GM04504 (cell line): ENCODE data around the gene LIMS2.
A peak's percentile ranks its signal among the peaks of the same experiment; 100 is the strongest.

ENCODE experiments used
- DNase-seq: peaks from one replicate; pipeline ENCODE4 v3.0.0-alpha.2; 2012; ENCODE audit warnings: low read depth

The LIMS2 gene

DNA sequence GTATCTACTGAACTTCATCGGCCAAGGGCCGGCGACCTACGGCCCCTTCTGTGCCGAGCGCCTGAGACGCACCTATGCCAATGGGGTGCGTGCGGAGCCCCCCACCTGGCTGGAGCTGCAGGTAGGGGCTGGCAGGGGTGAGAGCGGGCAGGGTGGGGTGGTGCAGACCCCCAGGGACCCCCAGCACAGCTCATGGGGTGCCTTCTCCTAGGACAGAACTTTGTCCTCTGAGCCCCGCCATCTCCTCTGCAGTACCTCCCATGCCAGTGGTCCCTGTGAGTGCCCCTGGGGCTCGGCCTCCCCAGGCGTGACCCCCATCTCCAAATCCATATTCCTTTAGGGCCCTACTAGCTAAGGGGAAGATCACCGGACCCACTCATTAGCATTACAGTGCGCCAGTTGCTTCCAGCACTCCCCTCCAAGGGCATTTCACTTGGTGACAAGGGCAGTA is 53.3 kb downstream of the LIMS2 start:
- DNase-seq: no peak

- no peak for DNase-seq
These were observed 54.5 kb downstream of the LIMS2 start for GRCh38 chr2:127620866-127621265.

DNA sequence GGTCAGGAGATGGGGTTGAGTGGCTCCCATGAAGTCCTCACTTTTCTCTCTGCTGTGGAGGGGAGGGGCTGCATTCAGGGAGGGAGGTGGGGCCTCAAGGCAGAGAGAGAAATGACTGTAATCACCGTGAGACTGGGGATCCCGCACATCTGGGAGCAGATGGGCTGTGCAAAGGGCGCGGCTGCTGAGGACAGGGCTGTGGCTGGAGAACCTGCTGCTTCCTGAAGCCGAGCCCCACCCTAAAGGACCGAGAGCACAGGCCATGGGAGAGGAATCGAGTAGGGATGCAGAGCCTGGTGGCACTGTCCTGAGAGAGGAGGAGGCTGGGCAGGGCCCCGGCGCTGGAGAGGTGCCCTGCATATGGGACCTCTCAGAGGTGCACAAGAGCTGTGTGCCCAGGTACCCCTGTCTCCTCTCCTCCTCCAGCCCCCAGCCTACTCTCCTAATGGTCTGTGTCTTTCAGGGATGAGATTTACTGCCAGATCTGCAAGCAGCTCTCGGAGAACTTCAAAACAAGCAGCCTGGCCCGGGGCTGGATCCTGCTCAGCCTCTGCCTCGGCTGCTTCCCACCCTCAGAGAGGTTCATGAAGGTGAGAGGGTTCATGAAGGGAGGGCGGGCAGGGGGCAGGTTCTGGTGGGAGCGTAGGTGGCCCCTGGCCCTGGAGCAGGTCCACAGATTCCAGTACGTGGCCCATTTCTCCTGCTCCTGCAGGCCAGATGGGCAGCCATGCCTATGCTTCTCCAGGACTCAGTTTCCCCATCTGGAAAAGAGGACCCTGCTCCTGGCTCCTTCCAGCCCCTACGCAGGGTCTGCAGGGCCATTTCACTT is 55.2 kb downstream of the LIMS2 start:
- no peak for DNase-seq

- DNase-seq: no peak
These were observed 56.1 kb downstream of the LIMS2 start for GRCh38 chr2:127619203-127619590.

DNA sequence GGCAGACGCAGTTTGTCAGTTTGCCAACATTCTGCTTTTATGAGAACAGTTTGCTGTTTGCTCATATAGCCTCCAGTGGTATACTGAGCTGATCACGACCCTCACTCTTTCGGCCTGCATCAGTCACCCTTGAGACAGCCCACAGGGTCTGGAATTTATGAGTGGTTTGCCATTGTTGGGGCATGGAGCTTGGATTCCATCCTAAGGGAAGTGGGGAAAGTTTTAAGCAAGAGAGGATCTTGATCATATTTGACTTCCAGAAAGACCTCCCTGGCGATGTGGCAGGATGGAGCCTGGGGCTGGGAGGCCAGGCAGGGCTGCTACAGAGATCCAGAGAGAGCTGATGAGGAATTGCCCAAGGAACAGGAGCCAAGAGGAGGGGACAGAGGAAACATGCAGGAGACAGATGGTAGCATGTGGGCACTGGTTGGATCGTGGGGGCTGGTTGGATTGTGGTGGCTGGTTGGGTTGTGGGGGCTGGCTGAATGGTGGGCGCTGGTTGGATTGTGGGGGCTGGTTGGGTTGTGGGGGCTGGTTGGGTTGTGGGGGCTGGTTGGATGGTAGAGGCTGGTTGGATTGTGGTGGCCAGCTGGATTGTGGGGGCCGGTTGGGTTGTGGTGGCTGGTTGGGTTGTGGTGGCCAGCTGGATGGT is 56.7 kb downstream of the LIMS2 start:
- no peak for DNase-seq

- peak; percentile 48 for DNase-seq
These were observed 59.7 kb downstream of the LIMS2 start for GRCh38 chr2:127615511-127616166.

GRCh38 chr2:127614731-127615130 is 60.6 kb downstream of the LIMS2 start:
- peak; percentile 70 for DNase-seq

GRCh38 chr2:127614246-127614645 is 61.1 kb downstream of the LIMS2 start:
- no peak for DNase-seq

DNA sequence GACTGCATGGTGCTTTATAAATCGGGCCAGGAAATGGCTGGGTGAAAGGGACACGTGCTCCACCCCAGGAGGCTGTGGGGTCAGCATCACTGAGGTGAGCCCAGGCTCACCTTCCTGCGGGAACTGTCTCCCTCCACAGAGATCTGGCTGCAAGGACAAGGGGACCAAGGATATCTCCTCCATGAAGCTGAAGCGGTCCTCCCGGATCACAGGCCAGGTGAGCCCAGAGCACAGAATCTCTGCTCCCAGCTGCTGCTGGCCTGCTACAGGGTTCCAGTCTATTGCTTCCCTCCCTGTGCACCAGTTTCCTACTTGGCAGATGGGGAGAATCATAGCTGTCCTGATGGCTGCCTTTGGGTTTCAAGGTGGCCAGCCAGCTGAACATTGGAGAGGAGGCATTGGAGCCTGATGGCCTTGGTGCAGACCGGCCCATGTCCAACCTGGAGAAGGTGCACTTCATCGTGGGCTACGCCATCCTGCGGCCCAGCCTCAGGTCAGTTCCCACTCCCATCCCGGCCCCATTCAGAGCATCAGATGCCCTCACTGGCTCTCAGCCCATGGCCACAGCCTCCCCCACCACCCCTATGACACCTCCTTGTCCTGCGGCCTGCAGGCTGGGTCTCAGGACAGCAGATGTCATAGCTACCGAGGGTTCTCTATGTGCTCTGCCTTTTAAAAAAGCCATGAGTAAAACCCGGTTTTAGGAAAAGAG is 63.1 kb downstream of the LIMS2 start:
- no peak for DNase-seq

- DNase-seq: no peak
These were observed 64.0 kb downstream of the LIMS2 start for GRCh38 chr2:127611076-127611925.

DNA sequence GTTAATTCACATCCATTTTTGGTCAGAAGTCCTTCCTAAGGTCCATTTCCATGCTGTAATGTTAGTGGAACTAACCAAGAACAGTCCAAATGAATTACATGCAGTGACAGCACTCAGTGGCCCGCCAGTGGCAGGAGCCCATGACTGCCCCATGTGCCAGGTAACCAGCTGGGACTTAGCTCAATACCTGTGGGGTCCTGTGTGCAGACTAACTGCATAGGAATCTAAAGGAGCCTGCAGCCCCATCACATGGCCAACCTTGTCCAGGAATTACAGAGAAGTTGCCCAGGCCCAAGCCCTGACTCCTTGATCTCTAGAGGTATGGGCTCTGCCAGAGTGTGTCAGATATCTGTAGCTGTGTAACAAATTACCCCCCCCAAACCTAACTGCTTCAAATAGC is 64.8 kb downstream of the LIMS2 start:
- no peak for DNase-seq

DNA sequence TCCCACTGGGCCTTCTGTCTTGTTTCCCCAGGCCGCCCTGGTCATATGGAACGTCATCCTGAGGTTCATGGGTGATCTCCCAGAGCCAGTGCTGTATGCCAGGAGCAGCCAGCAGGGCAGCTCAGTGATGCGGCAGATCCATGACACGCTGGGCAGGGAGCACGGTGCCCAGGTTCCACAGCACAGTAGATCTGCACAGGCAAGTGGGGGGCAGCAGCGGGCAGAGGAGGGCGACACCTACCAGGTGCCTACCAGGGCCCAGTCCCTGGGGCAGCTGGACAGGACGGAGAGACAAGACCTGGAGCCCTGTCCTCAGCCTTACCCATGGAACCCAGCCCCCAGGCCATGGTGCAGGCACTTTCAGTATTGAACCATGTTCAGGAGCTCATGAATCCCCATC is 65.5 kb downstream of the LIMS2 start:
- DNase-seq: no peak

DNA sequence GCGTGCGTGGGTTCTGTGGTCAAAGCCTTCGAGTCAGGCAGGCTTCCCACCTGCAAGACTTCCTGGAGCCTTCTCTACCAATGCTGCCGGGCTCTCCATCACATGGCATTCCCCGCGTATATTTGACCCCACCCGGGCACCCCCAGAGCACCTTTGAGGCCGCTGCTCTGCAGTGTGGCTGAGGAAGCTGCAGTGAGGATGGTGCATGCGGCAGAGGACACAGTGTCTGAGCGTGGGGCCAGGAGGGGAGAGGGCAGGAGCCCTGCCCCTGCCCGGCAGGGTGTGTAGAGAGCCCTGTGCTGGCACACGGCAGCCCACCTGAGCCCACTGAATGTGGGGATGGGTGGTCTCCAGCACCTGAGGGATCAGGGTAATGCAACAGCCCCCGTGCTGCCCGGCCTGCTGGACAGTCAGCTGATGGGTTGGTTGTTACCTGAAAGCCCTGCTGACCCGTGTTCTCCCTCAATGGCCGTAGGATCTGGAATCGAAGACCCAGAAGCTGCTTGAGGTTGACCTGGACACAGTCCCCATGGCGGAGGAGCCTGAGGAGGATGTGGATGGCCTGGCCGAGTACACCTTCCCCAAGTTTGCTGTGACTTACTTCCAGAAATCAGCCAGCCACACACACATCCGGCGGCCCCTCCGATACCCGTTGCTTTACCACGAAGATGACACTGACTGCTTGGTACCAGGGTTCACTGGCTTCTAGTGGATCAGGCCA is 66.1 kb downstream of the LIMS2 start:
- no peak for DNase-seq

GRCh38 chr2:127608061-127609030 is 67.0 kb downstream of the LIMS2 start:
- DNase-seq: no peak

GRCh38 chr2:127607399-127607908 is 67.9 kb downstream of the LIMS2 start:
- DNase-seq: no peak

GRCh38 chr2:127606625-127607398 is 68.5 kb downstream of the LIMS2 start:
- no peak for DNase-seq

- no peak for DNase-seq
These were observed 69.6 kb downstream of the LIMS2 start for GRCh38 chr2:127605691-127606263.

DNA sequence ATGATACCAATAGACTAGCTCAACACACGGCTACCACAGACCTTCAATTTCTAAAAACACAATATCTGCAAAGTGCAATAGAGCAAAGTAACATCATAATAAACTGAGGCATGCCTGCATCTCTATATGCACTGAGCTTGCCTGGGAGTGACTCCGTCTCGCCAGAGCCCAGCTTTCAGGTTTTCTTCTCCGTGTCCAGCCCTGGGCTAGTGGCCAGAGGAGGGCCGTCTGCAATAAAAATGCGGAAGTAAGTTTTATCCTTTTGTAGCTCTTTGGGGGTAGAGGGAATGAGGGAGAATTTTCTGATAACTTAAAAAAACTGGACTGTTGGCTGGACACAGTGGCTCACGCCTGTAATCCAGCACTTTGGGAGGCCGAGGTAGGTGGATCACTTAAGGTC is 70.3 kb downstream of the LIMS2 start:
- no peak for DNase-seq
